Upper lobe of left lung (tissue), 4 donors: ENCODE measurements around the gene WNK2.

Source experiments
- POLR2AphosphoS5 ChIP-seq, 2 donors: sonication (generic); formaldehyde crosslinking; IDR thresholded peaks; one replicate each; pipeline ENCODE4 v1.5.1; 2017; ENCODE audit warnings: antibody characterized with exemption in 2 of 2
- TF ChIP-seq, protein P1 (sequence below), 6 experiments: fragments of 450-650 bp in 4 of 6; fragments of 200-600 bp in 2 of 6; sonication (generic) in 2 of 6; IDR thresholded peaks; one replicate each; pipeline ENCODE4 v1.5.1; 2016 to 2019; ENCODE audit warnings: antibody characterized with exemption in 6 of 6

DNA sequence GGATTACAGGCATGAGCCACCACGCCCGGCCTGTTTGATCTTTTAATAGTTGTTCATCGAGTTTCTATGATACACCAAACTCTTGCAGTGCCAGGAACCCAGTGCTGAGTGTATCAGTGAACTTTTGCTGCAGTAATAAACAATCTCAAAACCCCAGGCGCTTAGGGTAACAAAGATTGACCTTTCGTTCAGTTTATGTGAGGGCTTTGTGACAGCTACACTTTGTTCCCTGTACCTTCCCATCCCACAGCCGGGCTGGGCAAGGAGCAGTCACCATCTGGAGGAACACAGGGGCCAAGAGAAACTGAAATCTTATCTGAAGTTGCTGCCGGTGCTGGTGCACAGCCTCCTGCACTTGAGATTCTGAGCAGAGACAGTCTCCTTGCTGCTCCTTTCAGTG, 17.2 kb upstream of the WNK2 start:
- TF ChIP-seq, protein P1, sequence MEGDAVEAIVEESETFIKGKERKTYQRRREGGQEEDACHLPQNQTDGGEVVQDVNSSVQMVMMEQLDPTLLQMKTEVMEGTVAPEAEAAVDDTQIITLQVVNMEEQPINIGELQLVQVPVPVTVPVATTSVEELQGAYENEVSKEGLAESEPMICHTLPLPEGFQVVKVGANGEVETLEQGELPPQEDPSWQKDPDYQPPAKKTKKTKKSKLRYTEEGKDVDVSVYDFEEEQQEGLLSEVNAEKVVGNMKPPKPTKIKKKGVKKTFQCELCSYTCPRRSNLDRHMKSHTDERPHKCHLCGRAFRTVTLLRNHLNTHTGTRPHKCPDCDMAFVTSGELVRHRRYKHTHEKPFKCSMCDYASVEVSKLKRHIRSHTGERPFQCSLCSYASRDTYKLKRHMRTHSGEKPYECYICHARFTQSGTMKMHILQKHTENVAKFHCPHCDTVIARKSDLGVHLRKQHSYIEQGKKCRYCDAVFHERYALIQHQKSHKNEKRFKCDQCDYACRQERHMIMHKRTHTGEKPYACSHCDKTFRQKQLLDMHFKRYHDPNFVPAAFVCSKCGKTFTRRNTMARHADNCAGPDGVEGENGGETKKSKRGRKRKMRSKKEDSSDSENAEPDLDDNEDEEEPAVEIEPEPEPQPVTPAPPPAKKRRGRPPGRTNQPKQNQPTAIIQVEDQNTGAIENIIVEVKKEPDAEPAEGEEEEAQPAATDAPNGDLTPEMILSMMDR (IDR thresholded peaks at IDR 0.05): no peak
- TF ChIP-seq POLR2AphosphoS5 (IDR thresholded peaks at IDR 0.05): no peak
